Measurements from ENCODE around the gene BSND. TPM values are rescaled to one million over a fixed set of nuclear protein-coding genes. Genes with fewer than 3 reads are reported as not detected.

BSND gene
- total RNA-seq, 1 experiment from 2014 or later: not detected

DNA sequence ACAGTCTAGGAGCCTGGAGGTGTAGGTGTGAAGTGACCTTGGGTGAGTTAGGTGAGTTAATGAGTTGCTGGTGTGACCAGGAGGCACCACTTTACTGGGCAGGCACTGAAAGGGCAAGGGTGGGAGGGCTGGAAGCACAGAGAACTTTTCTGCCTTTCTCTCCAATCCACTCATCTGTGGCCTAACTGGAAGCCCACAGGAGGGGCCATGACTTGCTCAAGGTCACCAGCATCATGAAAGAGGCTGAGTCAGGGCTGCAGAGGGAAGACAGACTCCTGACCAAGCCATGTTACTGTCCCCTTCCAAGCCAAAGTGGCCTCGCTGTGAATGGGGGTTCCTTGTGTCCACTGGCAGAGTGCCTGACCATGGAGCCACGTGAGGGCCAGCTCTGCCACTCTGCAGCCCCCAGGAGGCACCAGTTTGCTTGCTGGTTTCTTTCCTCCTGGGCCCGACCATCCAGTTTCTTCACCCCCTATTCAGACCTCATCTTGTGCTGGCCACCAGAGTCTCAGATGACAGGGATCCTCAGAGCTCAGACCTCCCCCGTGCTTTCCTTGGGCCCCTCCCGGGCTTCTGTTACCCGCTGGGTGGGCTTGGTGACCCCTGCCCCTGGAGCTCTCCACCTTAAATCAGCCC, 4.3 kb upstream of the BSND start:
- Histone ChIP-seq H3K4me3 (no peak overlapping the region), H3K27me3 (peaks cover 24% of the 10 kb centered on the region; the same call in 1 of the 2 replicates), H3K9me3 (replicated peaks) (no peaks in the 10 kb centered on the region), H3K36me3 (no peaks in the 10 kb centered on the region), H3K4me1 (peaks cover 2% of the 10 kb centered on the region; the same call in 1 of the 2 replicates), H3K27ac (no peak overlapping the region)
- DNase-seq: no peak

DNA sequence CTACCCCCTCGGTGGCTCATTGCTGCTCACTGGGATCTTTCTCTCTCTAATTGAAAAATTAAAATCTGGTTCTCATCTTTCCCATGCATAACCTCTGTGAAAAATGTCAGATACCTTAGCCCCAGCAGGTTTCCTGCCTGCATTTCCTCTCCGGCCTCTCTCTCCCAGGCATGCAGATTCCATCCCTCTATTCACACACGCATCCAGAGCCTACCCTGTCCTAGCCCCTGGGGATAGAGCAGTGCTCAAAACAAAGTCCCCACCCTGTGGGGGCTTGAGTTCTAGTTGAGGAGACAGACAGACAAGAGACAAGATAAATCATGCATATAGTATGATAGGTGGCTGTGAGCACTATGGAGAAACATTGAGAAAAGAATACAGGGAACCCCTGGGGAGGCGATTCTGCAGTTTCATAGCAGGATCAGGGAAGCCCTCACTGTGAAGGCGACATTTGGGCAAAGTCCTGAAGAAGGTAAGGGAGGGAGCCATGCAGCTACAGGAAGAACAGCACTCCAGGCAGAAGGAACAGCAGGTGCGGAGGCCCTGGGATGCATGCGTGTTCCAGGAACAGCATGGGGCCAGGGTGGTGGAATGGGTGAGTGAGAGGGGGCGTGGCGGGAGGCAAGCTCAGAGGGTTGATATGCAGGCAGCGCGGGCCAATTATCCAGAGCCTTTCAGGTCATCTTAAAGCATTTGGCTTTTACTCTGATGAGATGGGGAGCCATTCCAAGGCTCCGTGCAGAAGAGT, 3.5 kb upstream of the BSND start:
- Histone ChIP-seq H3K4me3 (no peak overlapping the region), H3K36me3 (no peaks in the 10 kb centered on the region), H3K4me1 (no peaks in the 10 kb centered on the region), H3K9me3 (replicated peaks) (no peaks in the 10 kb centered on the region), H3K27me3 (peaks cover 30% of the 10 kb centered on the region; the same call in 1 of the 2 replicates), H3K27ac (no peak overlapping the region)
- no peak for DNase-seq

DNA sequence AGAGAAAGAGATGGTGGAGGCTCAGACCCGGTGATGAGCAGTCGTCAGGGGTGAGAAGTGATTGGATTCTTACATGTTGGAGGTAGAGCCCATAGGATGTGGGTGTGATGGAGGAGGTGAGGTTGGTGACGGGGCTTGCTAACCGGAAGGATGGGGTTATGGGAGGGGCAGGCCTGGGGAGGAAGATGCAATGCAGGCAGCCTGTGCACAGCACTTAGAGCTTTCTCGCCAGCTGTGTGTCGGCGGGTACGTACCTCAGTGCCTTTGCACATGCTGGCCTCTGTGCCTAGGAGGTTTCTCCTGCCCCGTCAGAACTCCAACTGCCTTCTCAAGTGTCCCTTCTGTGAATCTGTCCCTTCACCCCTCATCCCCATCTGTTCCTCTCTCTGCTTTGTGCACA, 2.9 kb upstream of the BSND start:
- Histone ChIP-seq H3K27me3 (peaks cover 27% of the 10 kb centered on the region; the same call in 1 of the 2 replicates), H3K9me3 (replicated peaks) (no peaks in the 10 kb centered on the region), H3K4me3 (no peak overlapping the region), H3K36me3 (no peaks in the 10 kb centered on the region), H3K27ac (no peak overlapping the region), H3K4me1 (no peaks in the 10 kb centered on the region)
- no peak for DNase-seq

DNA sequence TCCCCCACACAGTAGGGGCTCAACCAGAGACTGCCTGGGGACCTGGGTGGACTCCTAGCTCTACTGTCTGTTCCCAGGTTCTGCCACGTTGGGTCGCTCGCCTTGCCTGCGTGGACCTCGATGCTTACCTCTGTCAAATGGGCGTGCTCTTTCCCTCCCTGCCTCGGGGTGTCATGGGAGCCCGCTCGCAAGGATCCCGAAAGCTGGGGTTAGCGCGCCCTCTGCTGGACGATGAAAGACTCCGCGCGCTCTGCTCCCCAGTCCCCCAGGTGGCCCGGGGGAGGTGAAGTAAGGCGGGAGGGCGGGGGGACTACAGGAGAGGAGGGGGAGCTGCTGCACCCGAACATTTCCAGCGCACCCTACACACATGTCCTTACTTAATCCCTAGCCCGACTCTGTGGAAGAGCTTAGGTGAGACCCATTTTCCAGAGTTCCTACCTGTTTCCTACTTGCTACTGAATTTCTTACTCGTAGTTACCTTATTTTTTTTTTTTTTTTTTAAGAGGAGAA, 2.3 kb upstream of the BSND start:
- H3K27me3 ChIP-seq: peaks cover 27% of the 10 kb centered on the region; the same call in 1 of the 2 replicates
- no peaks in the 10 kb centered on the region for H3K4me1 ChIP-seq
- peak; percentile 72 to 85 for DNase-seq
- no peaks in the 10 kb centered on the region for H3K36me3 ChIP-seq
- no peaks in the 10 kb centered on the region for H3K9me3 ChIP-seq (replicated peaks)
- H3K27ac ChIP-seq: no peak overlapping the region
- H3K4me3 ChIP-seq: no peak overlapping the region

DNA sequence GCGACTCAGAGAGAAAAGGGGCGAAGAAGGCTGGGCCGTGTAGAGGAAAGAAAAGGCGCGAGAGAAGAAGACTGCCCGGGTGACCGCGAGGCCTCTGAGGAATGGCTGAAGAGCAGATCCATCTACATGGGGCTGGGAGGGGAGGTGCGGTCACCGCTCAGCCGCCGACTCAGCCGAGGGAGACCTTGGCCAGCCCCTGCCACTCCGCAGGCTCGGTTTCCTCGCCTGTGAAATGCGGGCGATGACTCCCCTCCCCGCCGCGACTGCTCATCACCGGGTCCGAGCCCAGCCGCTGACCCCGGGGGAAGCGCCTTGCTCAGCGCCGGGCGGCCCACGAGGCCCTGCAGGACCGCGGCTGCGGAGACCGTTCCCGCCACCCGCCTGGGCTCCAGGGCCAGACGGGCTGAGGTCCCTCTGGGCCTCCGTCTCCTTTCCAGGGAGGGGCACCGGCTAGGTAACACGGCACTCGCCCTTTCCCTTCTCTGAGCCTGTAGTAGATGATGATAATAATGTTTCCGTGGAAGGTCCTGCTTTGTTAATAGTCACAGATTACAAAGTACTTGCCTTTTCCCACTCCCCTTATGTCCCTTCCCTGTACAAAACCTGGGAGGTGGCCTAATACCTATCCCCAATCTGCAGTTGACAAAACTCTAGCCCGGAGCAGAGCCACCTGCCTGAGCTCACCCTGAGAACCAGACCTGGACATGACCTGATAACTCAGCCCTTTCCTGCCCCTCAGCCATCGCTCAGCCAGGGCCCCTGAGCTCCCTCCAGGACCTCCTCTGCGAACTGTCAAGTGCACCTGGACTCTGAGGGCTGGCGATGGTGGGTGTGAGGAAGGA, 1.6 kb upstream of the BSND start:
- H3K27me3 ChIP-seq: peaks cover 27% of the 10 kb centered on the region; the same call in 1 of the 2 replicates
- no peaks in the 10 kb centered on the region for H3K36me3 ChIP-seq
- no peak for DNase-seq
- H3K4me3 ChIP-seq: no peak overlapping the region
- H3K27ac ChIP-seq: no peak overlapping the region
- no peaks in the 10 kb centered on the region for H3K4me1 ChIP-seq
- no peaks in the 10 kb centered on the region for H3K9me3 ChIP-seq (replicated peaks)

DNA sequence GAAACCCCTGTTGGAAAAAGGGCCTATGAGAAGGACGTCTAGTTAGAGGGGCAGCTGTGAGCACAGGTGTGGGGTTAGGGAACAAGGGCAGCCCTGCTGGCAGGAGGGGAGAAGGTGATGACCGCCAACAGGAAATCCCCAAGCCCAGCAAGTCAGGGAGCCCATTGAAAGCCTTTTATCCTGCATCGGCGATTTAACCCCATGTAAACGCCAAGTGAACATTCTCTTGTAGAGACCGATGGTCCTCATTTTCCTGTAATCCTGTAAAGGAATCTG, 1.1 kb upstream of the BSND start:
- Histone ChIP-seq H3K4me1 (no peaks in the 10 kb centered on the region), H3K4me3 (no peak overlapping the region), H3K36me3 (no peaks in the 10 kb centered on the region), H3K27me3 (peaks cover 27% of the 10 kb centered on the region; the same call in 1 of the 2 replicates), H3K27ac (no peak overlapping the region), H3K9me3 (replicated peaks) (no peaks in the 10 kb centered on the region)
- DNase-seq: no peak

DNA sequence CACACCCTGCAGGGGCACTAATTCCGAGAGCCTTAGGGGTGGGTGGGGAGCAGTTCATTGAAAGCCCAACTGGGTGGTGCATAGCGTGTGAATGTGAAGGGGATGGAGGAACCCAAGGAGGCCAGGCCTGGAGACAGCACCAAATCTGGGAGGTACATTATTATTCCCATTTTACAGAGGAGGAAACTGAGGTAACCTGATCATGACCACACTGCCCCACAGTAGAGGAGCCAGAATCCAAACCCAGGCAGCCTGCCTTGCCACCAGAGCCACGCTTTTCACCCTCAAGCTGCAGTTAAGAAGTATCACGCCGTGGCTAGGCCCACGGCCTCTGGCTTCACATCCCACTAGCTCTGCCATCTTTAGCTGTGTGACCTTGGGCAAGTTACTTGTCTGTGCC, 633 bp upstream of the BSND start:
- H3K27ac ChIP-seq: no peak overlapping the region
- no peak for DNase-seq
- H3K4me3 ChIP-seq: no peak overlapping the region
- no peaks in the 10 kb centered on the region for H3K4me1 ChIP-seq
- H3K36me3 ChIP-seq: no peaks in the 10 kb centered on the region
- peaks cover 27% of the 10 kb centered on the region; the same call in 1 of the 2 replicates for H3K27me3 ChIP-seq
- no peaks in the 10 kb centered on the region for H3K9me3 ChIP-seq (replicated peaks)

DNA sequence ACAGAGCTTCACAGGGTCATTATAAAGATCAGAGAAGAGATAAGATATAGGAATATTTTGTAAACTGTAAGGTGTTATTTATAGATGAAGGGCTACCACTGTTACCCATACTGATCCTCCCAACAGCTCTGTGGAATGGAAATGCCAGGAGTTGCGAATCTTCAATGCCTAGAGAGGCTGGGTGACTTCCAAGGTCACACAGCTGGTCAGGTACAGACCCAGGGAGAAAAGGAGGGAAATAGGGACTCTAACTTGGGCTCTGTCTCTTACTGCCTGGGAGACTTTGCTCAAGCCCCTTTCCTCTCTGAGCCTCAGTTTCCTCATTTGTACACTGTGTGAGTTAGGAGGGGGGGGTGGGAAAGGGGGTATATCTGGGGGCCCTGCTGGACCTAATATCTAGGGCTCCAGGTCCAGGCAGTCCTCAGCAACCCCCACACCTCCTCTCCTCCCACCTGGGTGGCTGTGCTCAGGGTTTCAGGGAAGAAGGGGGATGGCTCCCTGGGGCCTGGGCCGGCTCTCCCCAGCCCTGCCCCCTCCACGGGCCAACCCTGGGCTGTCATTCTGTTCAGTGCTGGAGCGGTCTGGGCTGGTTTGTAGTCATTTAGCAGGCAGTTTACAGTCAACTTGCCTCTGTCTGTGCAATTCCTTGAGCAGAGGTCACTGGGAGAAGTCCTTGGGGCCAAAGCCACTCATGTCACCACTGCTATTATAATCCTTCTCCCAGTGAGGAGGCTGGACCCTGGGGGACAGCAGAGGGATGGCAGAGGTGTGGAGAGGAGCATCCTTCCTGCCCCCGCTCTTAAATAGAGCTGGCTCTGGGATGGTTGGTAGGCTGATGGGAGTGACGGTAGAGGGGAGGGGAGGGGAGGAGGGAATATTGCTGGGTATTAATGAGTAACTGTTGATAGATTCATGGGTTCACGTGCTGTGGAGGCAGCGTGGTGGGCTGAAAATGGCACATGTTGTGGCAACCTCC, 1.7 kb downstream of the BSND start:
- H3K4me3 ChIP-seq: no peak overlapping the region
- no peak for DNase-seq
- no peaks in the 10 kb centered on the region for H3K9me3 ChIP-seq (replicated peaks)
- no peak overlapping the region for H3K27ac ChIP-seq
- H3K4me1 ChIP-seq: no peaks in the 10 kb centered on the region
- H3K36me3 ChIP-seq: no peaks in the 10 kb centered on the region
- H3K27me3 ChIP-seq: peaks cover 15% of the 10 kb centered on the region; the same call in 1 of the 2 replicates

DNA sequence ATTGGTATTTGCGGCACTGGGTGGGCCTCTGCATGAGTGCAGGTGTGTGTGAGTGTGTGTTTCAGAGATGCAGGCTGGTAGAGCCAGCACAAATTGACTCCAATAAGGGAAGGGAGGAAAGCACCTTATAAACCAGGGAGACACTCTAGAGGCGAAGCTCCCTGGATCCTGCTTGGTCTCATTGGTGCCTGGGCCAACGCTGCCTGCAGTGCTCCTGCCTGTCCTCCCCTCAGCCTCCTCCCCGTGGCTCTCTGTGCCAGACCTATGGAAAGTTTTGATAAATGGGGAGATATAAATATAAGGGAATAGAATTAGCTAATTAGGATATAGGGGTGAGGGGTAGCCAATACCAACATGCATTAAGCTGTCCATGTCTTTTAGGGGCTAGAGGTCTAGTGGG, 2.6 kb downstream of the BSND start:
- no peaks in the 10 kb centered on the region for H3K9me3 ChIP-seq (replicated peaks)
- no peak for DNase-seq
- H3K27ac ChIP-seq: no peak overlapping the region
- H3K4me1 ChIP-seq: no peaks in the 10 kb centered on the region
- peaks cover 15% of the 10 kb centered on the region; the same call in 1 of the 2 replicates for H3K27me3 ChIP-seq
- no peaks in the 10 kb centered on the region for H3K36me3 ChIP-seq
- no peak overlapping the region for H3K4me3 ChIP-seq

DNA sequence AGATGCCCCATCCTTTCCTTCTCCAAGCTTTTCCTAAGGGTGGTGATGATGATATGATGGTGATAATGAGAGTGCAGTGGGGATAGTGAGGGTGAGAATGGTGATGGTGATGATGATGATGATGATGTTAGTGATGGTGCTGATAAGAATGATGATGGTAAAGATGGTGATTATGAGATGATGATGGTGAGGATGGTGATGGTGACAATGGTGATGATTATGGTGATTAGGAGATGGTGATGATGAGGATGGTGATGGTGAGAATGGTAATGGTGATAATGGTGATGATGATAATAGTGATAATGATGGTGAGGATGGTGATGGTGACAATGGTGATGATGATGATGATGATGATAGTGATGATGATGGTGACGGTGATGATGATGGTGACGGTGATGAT, 4.0 kb downstream of the BSND start:
- no peaks in the 10 kb centered on the region for H3K36me3 ChIP-seq
- no peak for DNase-seq
- H3K4me3 ChIP-seq: no peak overlapping the region
- H3K27ac ChIP-seq: no peak overlapping the region
- peaks cover 13% of the 10 kb centered on the region; the same call in 1 of the 2 replicates for H3K27me3 ChIP-seq
- H3K9me3 ChIP-seq (replicated peaks): no peaks in the 10 kb centered on the region
- no peaks in the 10 kb centered on the region for H3K4me1 ChIP-seq

DNA sequence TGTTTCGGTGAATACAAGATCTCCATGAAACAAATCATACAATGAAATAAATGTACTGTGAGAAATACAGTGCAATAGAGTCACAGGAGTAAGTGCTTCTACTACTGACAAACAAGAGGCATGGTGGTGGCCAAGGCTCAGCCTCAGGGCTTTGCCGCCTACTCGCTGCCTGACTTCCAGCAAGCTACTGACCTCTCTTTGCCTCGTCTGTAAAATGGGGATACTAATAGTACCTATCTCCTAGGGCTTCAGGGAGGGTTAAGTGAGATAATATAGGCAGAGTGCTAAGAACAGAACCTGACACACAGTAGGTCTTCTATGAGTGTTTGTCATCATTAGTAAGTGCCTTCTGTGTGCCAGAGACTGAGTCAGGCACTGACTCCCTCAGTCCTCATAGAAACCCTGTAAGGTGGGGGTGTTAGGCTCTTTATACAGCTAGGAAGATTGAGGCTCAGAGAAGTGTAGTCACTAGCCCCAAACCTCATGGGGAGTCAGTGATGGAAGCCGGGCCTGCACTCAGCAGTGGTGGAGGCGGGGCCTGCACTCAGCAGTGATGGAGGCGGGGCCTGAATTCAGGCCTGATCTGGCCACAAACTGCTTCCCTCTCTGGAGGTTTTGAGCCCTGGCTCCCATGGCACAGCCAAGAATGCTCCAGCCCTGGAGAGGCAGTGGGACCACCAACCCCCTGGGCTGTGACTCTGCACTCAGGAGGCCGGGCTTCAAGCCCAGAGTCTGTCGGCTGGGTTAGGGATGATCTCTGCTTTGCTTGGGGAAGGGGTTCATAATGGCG, 6.8 kb downstream of the BSND start:
- no peak for DNase-seq
- H3K27ac ChIP-seq: no peak overlapping the region
- no peaks in the 10 kb centered on the region for H3K4me1 ChIP-seq
- no peak overlapping the region for H3K4me3 ChIP-seq
- no peaks in the 10 kb centered on the region for H3K36me3 ChIP-seq
- H3K9me3 ChIP-seq (replicated peaks): no peaks in the 10 kb centered on the region
- no peaks in the 10 kb centered on the region for H3K27me3 ChIP-seq

DNA sequence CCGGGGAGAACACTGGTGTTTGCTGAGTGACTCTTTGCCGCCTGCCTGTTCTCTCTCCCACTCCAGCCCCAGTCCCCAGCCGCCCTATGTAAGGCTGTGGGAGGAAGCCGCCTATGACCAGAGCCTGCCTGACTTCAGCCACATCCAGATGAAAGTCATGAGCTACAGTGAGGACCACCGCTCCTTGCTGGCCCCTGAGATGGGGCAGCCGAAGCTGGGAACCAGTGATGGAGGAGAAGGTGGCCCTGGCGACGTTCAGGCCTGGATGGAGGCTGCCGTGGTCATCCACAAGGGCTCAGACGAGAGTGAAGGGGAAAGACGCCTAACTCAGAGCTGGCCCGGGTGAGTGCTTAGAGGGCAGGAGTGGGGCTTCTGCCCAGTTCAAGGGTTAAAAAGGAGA, 8.2 kb downstream of the BSND start:
- Histone ChIP-seq H3K9me3 (replicated peaks) (no peaks in the 10 kb centered on the region), H3K4me1 (no peaks in the 10 kb centered on the region), H3K36me3 (no peaks in the 10 kb centered on the region), H3K27me3 (peaks cover 3% of the 10 kb centered on the region; the same call in 1 of the 2 replicates), H3K4me3 (no peak overlapping the region), H3K27ac (no peak overlapping the region)
- DNase-seq: no peak

DNA sequence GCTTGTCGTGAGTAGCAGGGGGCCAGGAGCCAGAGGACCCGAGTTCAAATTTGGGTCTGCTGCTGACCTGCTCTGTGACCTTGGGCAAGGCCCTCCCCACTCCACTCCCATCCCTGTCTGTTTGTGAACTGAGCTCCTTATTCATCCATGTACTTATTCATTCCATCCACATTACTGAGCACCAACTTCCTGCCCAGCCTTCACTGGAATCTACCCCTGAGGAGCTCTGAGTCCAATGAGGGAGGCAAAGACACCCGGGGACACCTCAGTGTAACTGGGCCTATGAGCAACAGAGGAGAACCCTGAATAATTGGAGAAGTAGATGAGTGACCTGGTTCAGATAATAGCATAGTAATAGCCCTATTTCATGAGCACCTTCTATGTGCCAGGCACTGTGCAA, 8.9 kb downstream of the BSND start:
- Histone ChIP-seq H3K36me3 (no peaks in the 10 kb centered on the region), H3K4me3 (no peak overlapping the region), H3K27me3 (peaks cover 3% of the 10 kb centered on the region; the same call in 1 of the 2 replicates), H3K9me3 (replicated peaks) (no peaks in the 10 kb centered on the region), H3K4me1 (no peaks in the 10 kb centered on the region), H3K27ac (no peak overlapping the region)
- DNase-seq: no peak
